Colon (tissue), 2 donors: Measurements from ENCODE around the gene KCTD17.

Source experiments
- FAIRE-seq: peaks from 2 replicates; lab custom pipeline; 2012; peaks lifted over from hg19 to GRCh38; lab: Jason Lieb, UNC
- donor health status: control.
- donor health status: control.

KCTD17 gene

GRCh38 chr22:37021041-37021440 is 30.5 kb upstream of the KCTD17 start:
- FAIRE-seq: no peak

DNA sequence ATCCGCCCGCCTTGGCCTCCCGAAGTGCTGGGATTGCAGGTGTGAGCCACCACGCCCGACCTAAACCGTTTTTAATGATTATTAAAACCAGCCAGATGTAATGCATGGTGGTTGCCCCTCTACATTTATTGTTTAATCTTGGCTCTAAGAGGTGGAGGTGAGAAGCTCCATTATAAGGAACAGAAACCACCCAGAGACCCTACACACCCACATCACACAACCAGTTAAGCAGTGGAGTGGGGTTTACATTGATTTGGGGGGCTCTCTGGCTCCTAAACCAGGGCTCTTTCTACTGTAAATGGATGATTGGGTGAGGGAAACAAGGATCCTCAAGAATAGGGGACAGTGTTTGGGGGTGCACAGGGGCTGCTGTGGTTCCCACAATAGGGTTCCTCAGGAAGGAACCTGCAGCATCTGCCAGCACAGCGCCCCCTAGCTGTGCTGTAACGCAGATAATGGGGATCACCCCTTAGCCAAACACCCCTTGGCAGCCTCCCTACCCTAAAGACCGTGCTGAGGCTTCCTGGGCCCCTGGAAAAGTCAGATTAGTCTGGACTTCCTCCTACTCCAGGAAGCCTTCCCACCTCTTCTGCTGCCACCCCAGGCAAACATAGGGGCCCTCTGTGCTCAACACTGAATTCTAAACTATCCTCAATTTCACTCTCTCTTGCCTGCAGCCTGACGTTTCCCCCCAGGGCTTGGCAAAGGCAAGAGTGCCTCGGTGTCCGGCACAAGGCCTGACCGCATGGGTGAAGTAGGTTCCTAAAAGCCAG is 29.6 kb upstream of the KCTD17 start:
- no peak for FAIRE-seq

- no peak for FAIRE-seq
Observed at GRCh38 chr22:37022483-37023337, 28.8 kb upstream of the KCTD17 start.

DNA sequence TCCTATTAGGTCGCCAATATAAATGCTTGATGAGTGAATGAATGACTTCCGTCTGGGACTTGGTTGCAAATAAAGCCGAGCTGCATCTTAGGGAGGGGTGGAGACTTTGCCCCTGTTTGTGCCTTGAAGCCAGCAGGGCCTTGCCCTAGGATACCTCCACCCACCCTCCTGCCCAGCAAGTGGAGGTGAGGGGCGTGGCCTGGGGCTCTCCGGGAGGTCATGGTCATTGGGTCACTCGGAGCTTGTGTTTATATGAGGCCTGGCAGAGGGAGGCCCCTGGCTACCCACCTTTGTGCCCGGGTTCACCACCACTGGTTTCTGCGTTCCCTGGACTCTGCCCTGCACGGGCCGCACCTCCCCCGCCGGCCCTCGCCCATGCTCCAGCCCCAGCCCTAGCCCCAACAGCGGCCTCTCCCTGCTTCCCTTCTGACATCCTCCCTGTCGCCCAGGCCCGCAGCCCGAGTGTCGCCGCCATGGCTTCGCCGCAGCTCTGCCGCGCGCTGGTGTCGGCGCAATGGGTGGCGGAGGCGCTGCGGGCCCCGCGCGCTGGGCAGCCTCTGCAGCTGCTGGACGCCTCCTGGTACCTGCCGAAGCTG is 27.7 kb upstream of the KCTD17 start:
- FAIRE-seq: no peak

- no peak for FAIRE-seq
Observed at GRCh38 chr22:37024339-37025157, 27.0 kb upstream of the KCTD17 start.

GRCh38 chr22:37025500-37026070 is 26.0 kb upstream of the KCTD17 start:
- FAIRE-seq: no peak

- no peak for FAIRE-seq
Observed at GRCh38 chr22:37026325-37026724, 25.2 kb upstream of the KCTD17 start.

DNA sequence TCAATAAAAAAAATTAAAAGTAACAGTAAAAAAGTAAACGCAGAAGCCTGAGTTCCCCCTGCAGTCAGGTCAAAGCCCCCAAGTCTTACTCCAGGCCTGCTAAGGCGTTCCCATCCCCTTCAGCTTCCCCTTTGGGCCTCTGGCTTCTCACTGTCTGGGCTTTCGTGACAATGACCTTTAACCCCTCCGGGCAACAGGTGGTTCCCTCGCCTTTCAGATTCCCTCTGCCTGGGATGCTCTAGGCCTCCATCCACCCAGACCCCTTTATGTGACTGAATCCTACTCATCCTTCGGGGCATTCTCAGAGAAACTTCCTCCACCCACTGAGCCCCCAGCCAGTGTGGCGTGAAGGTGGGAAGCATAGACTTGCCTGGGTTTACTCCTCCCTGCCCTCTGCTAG is 24.0 kb upstream of the KCTD17 start:
- FAIRE-seq: no peak

DNA sequence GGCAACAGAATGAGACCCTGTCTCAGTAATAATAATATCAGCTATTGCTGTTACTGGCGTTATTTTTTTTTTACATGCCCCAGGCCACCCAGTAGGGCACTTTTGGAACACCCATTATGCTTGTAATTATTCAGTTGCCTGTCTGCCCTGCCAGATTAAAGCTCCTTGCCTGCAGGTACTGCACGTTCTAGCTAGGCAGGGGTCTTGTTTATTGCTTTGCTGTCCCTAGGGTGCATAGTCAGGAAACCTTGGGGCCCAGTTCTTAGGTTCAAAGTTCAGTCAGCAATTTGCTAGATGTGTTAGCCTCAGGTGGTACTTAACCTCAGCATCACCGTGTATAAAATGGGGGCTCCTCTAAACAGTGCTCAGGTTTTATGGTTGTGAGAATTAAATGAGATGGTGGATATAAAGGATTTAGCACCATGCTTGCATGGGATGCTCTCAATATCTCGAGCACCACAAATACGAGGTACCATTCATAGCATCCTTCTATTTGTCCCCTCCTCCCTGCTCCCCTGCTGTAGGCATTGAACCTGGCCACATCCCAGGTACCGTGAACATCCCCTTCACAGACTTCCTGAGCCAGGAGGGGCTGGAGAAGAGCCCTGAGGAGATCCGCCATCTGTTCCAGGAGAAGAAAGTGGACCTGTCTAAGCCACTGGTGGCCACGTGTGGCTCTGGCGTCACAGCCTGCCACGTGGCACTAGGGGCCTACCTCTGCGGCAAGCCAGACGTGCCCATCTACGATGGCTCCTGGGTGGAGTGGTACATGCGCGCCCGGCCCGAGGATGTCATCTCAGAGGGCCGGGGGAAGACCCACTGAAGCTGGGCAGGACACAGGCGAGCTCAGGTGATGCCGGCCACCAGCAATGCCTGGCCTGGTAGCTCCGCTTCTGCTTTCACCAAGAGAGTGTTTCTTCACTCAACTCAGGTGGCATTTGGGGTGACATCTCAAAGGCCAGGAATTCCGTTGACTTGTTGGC is 22.6 kb upstream of the KCTD17 start:
- no peak for FAIRE-seq

GRCh38 chr22:37030560-37031281 is 20.8 kb upstream of the KCTD17 start:
- FAIRE-seq: no peak

GRCh38 chr22:37032134-37032534 is 19.4 kb upstream of the KCTD17 start:
- FAIRE-seq: no peak

DNA sequence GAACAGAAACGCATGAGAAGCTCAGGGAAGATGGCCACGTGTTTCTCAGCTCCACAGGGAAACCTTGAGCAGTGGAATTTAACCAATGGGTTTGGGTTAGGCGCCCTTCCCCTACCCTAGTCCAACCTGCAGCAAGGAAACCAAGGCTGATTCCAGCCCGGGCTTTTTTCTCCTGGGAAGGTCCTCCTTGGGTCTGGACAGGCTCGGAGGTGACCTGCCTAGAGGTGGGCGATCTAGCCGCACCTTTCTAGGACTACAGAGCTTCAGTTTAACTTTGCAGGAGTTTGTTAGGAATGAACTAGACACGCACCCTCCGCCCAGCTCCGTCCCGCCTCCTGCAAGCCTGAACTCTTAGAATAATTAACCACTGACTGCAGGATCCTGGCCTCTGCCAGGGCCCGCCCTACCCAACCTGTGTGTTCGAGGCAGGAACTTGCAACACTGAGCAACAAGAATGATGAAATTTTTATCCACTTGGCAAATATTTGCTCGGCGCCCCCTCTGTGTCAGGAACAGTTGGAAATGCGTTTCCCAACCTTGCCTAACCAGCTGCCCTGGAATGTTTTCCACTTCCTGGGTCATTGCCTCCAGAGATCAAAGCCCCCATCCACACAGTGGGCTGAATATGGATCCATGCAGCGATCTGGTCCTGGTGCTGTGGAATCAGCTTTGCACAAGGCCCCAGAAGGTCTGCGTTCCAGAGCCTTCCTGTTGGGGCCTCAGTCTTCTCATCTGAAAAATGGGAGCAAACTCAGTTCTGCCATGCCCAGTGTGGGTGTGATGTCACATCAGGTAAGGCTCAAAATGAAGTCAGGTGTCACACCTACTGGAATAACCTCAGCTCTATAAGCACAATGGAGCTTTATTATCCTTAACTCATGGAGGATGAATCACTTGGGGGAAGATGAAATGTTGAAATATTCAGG is 18.7 kb upstream of the KCTD17 start:
- FAIRE-seq: no peak

DNA sequence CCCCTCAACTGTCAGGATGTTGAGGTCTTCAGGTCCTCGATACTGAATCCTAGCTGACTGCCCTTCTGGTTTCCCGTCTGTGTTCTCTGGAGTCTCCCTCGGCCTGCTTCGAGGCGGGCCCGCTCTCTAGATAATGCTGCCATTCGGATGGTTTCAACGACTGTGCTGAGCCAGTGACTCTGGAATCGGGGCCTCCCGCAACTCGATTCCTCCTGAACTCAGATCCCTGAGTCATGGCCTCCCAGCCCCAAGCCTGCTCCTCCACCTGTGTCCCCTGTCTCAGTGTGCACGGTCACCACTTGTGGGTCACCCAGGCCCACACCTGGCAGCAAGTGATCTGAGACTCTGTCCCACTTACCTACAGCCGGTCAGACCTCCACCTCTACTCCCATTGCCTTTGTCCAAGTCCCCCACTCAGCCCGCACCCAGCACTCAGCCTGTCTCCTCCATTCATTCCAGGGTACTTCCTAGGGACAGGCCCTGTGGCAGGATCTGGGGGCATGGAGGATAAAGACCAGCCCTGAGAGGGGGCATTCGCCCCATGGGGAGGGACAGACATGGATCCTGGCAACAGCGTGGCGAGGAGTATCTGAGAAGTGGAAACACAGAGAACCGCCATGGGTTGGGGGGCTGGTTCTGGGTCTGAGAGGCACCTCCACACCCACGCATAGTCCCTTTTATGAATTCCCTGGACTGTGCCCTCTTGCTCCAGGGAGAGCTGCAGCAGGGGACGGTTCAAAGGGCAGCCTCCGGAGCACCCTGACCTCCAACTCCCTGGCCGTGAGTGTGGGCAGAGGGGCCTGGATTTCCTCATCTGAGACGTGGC is 17.7 kb upstream of the KCTD17 start:
- FAIRE-seq: no peak

DNA sequence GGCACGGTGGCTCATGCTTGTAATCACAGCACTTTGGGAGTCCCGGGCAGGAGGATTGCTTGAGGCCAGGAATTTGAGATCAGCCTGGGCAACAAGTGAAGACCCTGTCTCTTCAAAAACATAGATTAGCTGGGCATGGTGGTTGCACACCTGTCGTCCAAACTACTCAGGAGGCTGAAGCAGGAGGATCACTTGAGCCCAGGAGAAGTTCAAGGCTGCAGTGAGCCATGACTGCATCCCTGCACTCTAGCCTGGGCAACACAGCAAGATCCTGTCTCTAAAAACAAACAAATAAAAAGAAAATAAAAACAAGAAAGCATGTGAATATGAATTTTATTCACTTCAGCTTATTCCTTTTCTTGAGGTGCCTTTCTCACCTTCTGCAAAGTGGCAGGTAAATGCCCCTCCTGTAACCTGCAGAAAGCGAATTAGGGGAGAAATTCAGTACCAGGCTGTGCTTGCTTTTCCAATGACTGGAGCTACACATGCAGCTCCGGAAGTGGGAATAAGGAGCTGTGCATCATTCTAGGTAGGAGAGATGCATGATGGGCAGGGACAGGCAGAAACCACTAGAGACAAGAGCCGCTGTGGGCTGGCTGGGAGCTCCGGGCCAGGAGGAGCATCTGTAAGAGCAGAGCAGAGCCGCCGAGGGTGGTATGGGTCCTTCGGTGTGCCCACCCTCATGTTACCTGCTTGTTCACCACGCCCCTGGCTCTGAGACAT is 14.7 kb upstream of the KCTD17 start:
- no peak for FAIRE-seq

GRCh38 chr22:37037669-37038068 is 13.9 kb upstream of the KCTD17 start:
- FAIRE-seq: no peak

GRCh38 chr22:37039466-37039865 is 12.1 kb upstream of the KCTD17 start:
- no peak for FAIRE-seq

GRCh38 chr22:37043209-37043827 is 8.2 kb upstream of the KCTD17 start:
- no peak for FAIRE-seq
